ENCODE data around the gene THEMIS2.

Gene THEMIS2

GRCh38 chr1:27835046-27835445 is 37.3 kb upstream of the THEMIS2 start:
- Histone ChIP-seq H3K4me2 (no peak overlapping the region), H3K4me3 (IDR thresholded peaks at IDR 0.05; ENCODE audit: insufficient read depth, low read depth, low read length) (no peak overlapping the region), H3K36me3 (ENCODE audit: insufficient read depth) (peaks cover 4% of the 10 kb centered on the region; the same call in 1 of the 2 replicates), H3K27ac (no peak overlapping the region), H3K27me3 (ENCODE audit: insufficient read depth, low read depth) (no peaks in the 10 kb centered on the region), H2AFZ (ENCODE audit: low read depth) (no peak overlapping the region), H4K20me1 (ENCODE audit: insufficient read depth) (peaks cover 3% of the 10 kb centered on the region; the same call in 1 of the 2 replicates), H3K9ac (no peak overlapping the region), H3K79me2 (ENCODE audit: insufficient read depth, low read depth) (peaks cover 73% of the 10 kb centered on the region), H3K4me1 (ENCODE audit: low read depth, poor library complexity, severe bottlenecking) (peaks cover 23% of the 10 kb centered on the region)
- TF ChIP-seq CTCF (conservative IDR thresholded peaks at IDR 0.05; ENCODE audit: low read depth, low read length), result no peak

- no peak for TF ChIP-seq CTCF (conservative IDR thresholded peaks at IDR 0.05; ENCODE audit: low read depth, low read length)
- no peak overlapping the region for H2AFZ ChIP-seq (ENCODE audit: low read depth)
- no peak overlapping the region for H3K4me2 ChIP-seq
- no peak overlapping the region for H3K4me3 ChIP-seq (IDR thresholded peaks at IDR 0.05; ENCODE audit: insufficient read depth, low read depth, low read length)
- H4K20me1 ChIP-seq (ENCODE audit: insufficient read depth), result peaks cover 3% of the 10 kb centered on the region; the same call in 1 of the 2 replicates
- H3K79me2 ChIP-seq (ENCODE audit: insufficient read depth, low read depth), result peaks cover 73% of the 10 kb centered on the region
- H3K9ac ChIP-seq, result no peak overlapping the region
- peaks cover 23% of the 10 kb centered on the region for H3K4me1 ChIP-seq (ENCODE audit: low read depth, poor library complexity, severe bottlenecking)
- no peak overlapping the region for H3K27ac ChIP-seq
- H3K27me3 ChIP-seq (ENCODE audit: insufficient read depth, low read depth), result no peaks in the 10 kb centered on the region
- H3K36me3 ChIP-seq (ENCODE audit: insufficient read depth), result peaks cover 8% of the 10 kb centered on the region
Observed at GRCh38 chr1:27835501-27835900, 36.8 kb upstream of the THEMIS2 start.

- Histone ChIP-seq H3K79me2 (ENCODE audit: insufficient read depth, low read depth) (no peaks in the 10 kb centered on the region), H3K27ac (no peak overlapping the region), H3K4me1 (ENCODE audit: low read depth, poor library complexity, severe bottlenecking) (no peaks in the 10 kb centered on the region), H4K20me1 (ENCODE audit: insufficient read depth) (no peaks in the 10 kb centered on the region), H3K36me3 (ENCODE audit: insufficient read depth) (peaks cover 4% of the 10 kb centered on the region; the same call in 1 of the 2 replicates), H3K9ac (no peak overlapping the region), H2AFZ (ENCODE audit: low read depth) (no peak overlapping the region), H3K4me3 (IDR thresholded peaks at IDR 0.05; ENCODE audit: insufficient read depth, low read depth, low read length) (no peak overlapping the region), H3K4me2 (no peak overlapping the region), H3K27me3 (ENCODE audit: insufficient read depth, low read depth) (no peaks in the 10 kb centered on the region)
- TF ChIP-seq CTCF (conservative IDR thresholded peaks at IDR 0.05; ENCODE audit: low read depth, low read length), result no peak
Observed at GRCh38 chr1:27849951-27850350, 22.4 kb upstream of the THEMIS2 start.

GRCh38 chr1:27855085-27855484 is 17.3 kb upstream of the THEMIS2 start:
- Histone ChIP-seq H3K27me3 (ENCODE audit: insufficient read depth, low read depth) (no peaks in the 10 kb centered on the region), H2AFZ (ENCODE audit: low read depth) (no peak overlapping the region), H3K27ac (no peak overlapping the region), H3K4me3 (IDR thresholded peaks at IDR 0.05; ENCODE audit: insufficient read depth, low read depth, low read length) (no peak overlapping the region), H3K36me3 (ENCODE audit: insufficient read depth) (no peaks in the 10 kb centered on the region), H3K4me1 (ENCODE audit: low read depth, poor library complexity, severe bottlenecking) (peaks cover 6% of the 10 kb centered on the region), H3K4me2 (no peak overlapping the region), H3K79me2 (ENCODE audit: insufficient read depth, low read depth) (no peaks in the 10 kb centered on the region), H3K9ac (no peak overlapping the region), H4K20me1 (ENCODE audit: insufficient read depth) (no peaks in the 10 kb centered on the region)
- TF ChIP-seq CTCF (conservative IDR thresholded peaks at IDR 0.05; ENCODE audit: low read depth, low read length), result no peak

Data from KMS-11 (cell line).